Measurements from ENCODE around the gene C4orf17.
A peak's percentile ranks its signal among the peaks of the same experiment; 100 is the strongest.

Gene C4orf17

GRCh38 chr4:99540277-99540939, 29.6 kb downstream of the C4orf17 start:
- no peak for DNase-seq

DNA sequence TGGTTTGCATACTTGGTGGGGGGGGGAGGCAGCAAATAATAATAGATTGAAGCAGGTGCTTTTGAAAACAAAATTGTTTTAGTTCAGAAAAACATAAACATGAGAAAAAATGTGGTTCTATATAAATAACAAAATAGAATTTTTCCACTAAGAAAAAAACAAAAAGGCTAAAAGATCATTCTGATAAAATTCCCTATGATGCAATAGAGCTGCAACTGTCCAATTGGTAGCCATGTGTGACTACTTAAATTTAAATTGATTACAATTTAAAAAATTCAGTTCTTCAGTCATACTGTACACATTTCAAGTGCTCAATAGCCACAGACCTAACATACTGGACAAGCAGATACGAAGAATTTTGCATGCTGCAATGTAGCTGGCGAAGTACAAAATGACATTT, 42.1 kb downstream of the C4orf17 start:
- DNase-seq, result no peak

DNA sequence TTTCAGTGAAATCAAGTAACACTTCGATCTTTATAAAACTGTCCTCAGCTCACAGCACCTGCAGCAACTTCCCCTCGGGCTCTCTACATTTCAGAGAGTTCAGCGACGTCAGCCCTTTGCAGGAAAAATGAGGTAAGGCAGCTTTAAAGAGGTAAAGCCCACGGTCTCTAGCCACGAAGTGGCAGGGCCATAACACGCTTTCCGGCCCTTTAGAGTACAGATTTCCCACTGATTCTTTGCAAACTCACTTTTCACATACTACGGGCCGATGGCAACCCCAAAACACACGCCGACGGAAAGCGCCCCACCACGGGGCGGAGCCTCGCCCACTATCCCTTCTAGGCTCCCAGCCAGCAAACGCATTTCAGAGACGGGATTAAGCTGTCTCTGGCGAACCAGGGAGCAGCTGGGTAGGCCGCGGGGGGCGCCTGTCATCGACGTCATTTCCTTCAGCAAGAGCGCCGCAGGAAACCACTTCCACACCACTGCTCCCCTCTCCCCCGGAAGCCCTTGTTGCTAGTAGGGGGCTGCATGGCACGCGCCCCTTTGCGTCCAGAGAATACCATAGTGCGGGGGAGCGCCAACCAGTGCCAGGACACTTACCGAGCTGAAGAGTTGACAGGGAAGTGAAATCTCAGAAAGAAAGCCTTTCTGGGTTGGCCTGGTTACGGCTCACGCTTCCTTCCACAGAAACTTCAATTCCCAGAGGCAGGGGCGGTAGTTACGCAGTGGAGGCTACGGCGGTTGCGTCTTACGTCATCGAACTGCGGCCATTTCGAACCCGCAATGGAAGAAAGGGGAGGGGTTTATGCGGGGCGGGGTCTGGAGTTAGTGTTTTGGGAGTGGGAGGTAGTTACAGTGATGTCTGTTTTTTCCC, 52.7 kb downstream of the C4orf17 start, which contains the start of gene TRMT10A:
Gene TRMT10A, minus strand, starts transcription at position 730 of the 877 bp plus-strand sequence. CDS start 4,701 bp downstream, outside the sequence.
- DNase-seq, result peak; percentile 97

DNA sequence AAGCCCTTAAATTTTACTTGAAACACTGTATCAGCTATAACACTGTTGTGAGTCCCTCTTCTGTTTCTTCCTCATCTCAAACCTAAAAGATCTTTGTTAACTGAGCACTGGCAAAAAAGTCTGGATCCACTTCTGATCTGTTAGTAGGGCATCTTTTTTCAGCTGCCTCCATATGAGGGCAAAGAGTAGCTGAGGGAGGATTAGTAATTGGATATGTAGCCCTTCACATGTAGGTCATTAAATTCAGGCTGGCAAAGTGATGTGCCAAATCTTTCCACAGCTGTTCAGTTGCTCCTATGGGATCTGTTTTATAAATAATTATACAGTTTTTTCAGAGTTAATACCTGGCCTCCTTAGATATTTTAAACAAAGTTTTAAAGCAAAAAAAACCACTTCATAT, 54.1 kb downstream of the C4orf17 start:
- no peak for DNase-seq

GRCh38 chr4:99571883-99572282, 61.1 kb downstream of the C4orf17 start:
- DNase-seq, result no peak

GRCh38 chr4:99572527-99573240, 61.9 kb downstream of the C4orf17 start:
- no peak for DNase-seq

- DNase-seq, result no peak
Observed at GRCh38 chr4:99573735-99574368, 63.0 kb downstream of the C4orf17 start.

GRCh38 chr4:99574530-99575324, 63.9 kb downstream of the C4orf17 start, which contains the start of gene MTTP:
TSS of gene MTTP (plus strand) at chr4:99574824. CDS start at chr4:99574910, 86 bp downstream.
- no peak for DNase-seq

GRCh38 chr4:99578714-99579113, 67.9 kb downstream of the C4orf17 start:
- DNase-seq, result no peak

- no peak for DNase-seq
Observed at GRCh38 chr4:99585516-99585915, 74.7 kb downstream of the C4orf17 start.

GRCh38 chr4:99586322-99586721, 75.5 kb downstream of the C4orf17 start:
- DNase-seq, result no peak

GRCh38 chr4:99586797-99587196, 76.0 kb downstream of the C4orf17 start:
- no peak for DNase-seq

GRCh38 chr4:99587309-99587708, 76.5 kb downstream of the C4orf17 start:
- no peak for DNase-seq

GRCh38 chr4:99587803-99588202, 77.0 kb downstream of the C4orf17 start:
- DNase-seq, result no peak

GRCh38 chr4:99591757-99592156, 80.9 kb downstream of the C4orf17 start:
- no peak for DNase-seq
